Esophagus squamous epithelium (tissue), 5 donors: ENCODE data around the gene KRTAP10-10. TPM values are rescaled to one million over a fixed set of nuclear protein-coding genes. Genes with fewer than 3 reads are reported as not detected.

Experiments used
- DNase-seq: peaks from one replicate; lab custom pipeline; 2025; lab: John Stamatoyannopoulos, UW
- H3K27ac ChIP-seq, 4 donors: fragments of 200-600 bp; sonication (generic); one replicate each; pipeline ENCODE4 v1.5.1; 2016 to 2019; ENCODE audit warnings: mild to moderate bottlenecking in 1 of 4
- H3K27me3 ChIP-seq, 4 donors: fragments of 200-600 bp; sonication (generic); 1 replicate in 3 of 4; 2 replicates in 1 of 4; pipeline versions ENCODE4 v1.5.1 to v1.6.0; 2017 to 2021; ENCODE audit warnings: antibody characterized with exemption in 1 of 4
- H3K36me3 ChIP-seq, 3 donors: fragments of 200-600 bp; sonication (generic); one replicate each; pipeline ENCODE4 v1.5.1; 2016 to 2019
- H3K4me1 ChIP-seq, 3 donors: fragments of 200-600 bp; sonication (generic); one replicate each; pipeline ENCODE4 v1.5.1; 2017 to 2019
- H3K4me3 ChIP-seq, 4 donors: fragments of 200-600 bp; sonication (generic); 1 replicate in 3 of 4; 2 replicates in 1 of 4; pipeline ENCODE4 v1.5.1; 2016 to 2019; ENCODE audit warnings: mild to moderate bottlenecking in 2 of 4, moderate library complexity in 1 of 4
- H3K9me3 ChIP-seq, 3 donors: fragments of 200-600 bp; sonication (generic); one replicate each; pipeline ENCODE4 v1.5.1; 2016 to 2019
- CTCF ChIP-seq, 6 experiments: fragments of 450-650 bp in 4 of 6; fragments of 200-600 bp in 2 of 6; sonication (generic) in 2 of 6; IDR thresholded peaks; one replicate each; pipeline ENCODE4 v1.5.1; 2016 to 2019; ENCODE audit warnings: antibody characterized with exemption in 6 of 6, mild to moderate bottlenecking in 4 of 6, moderate library complexity in 4 of 6
- POLR2A ChIP-seq, 4 donors: fragments of 450-650 bp; IDR thresholded peaks; one replicate each; pipeline ENCODE4 v1.6.1; 2017; ENCODE audit warnings: antibody characterized with exemption in 4 of 4, mild to moderate bottlenecking in 4 of 4, moderate library complexity in 3 of 4
- WGBS, 2 donors: methylation state at CpG; one replicate each; pipeline ENCODE4 v1.1.5; 2018; 5-methylcytosine and 5-hydroxymethylcytosine counted together
- intact Hi-C: fragments of 100-400 bp; cut with DNase I; formaldehyde crosslinking; loops from one replicate; pipeline ENCODE4 v1.15.0; 2022
- total RNA-seq, 4 donors: library from RNA; depleted of rRNA; stranded (reverse); fragments of >200 nt; gene quantifications; one replicate each; pipeline ENCODE4 v1.1.0, GENCODE V29; 2016
- donor health status: DM: yes; HTN: yes; CAD: no.

KRTAP10-10 gene
- total RNA-seq, 4 donors from 2014 or later, result not detected

- no peak for TF ChIP-seq CTCF (IDR thresholded peaks at IDR 0.05)
- H3K27ac ChIP-seq, result no peak overlapping the region
- intact Hi-C loops, result no loop called here
- H3K9me3 ChIP-seq, result no peaks in the 10 kb centered on the region
- no peaks in the 10 kb centered on the region for H3K4me1 ChIP-seq
- no peak overlapping the region for H3K4me3 ChIP-seq
- no peaks in the 10 kb centered on the region for H3K36me3 ChIP-seq
- 80 to 89% methylated on average over 5 of the region's 5 CpGs for WGBS, 2 donors
- H3K27me3 ChIP-seq, result peaks cover 0 to 22% (median 0%) of the 10 kb centered on the region in 4 donors
- no peak for DNase-seq
Observed at GRCh38 chr21:44664691-44665090, 27.5 kb downstream of the KRTAP10-10 start.

- H3K27ac ChIP-seq, result no peak within 1 kb of the TSS
- H3K4me1 ChIP-seq, result no peaks in the 10 kb centered on the region
- H3K9me3 ChIP-seq, result peaks cover 0 to 13% (median 0%) of the 10 kb centered on the region in 3 donors
- H3K4me3 ChIP-seq, result no peak within 1 kb of the TSS
- H3K27me3 ChIP-seq, result peaks cover 0 to 35% (median 0%) of the 10 kb centered on the region in 4 donors
- TF ChIP-seq POLR2A (IDR thresholded peaks at IDR 0.05), result no peak
- no peak for TF ChIP-seq CTCF (IDR thresholded peaks at IDR 0.05)
- DNase-seq, result no peak
- intact Hi-C loops, result no loop called here
- 43 to 87% methylated on average over 3 to 10 of the region's 19 CpGs for WGBS, 2 donors
- no peaks in the 10 kb centered on the region for H3K36me3 ChIP-seq
Observed at GRCh38 chr21:44666401-44667320, 29.5 kb downstream of the KRTAP10-10 start, which contains the start of gene KRTAP12-2. TSS of gene KRTAP12-2 (minus strand) at chr21:44666927. CDS start at chr21:44666886, 41 bp downstream.

GRCh38 chr21:44667612-44668011 is 30.5 kb downstream of the KRTAP10-10 start:
- peaks cover 0 to 21% (median 7%) of the 10 kb centered on the region in 3 donors for H3K9me3 ChIP-seq
- WGBS, 2 donors, result 42 to 56% methylated on average over 1 of the region's 1 CpG
- TF ChIP-seq CTCF (IDR thresholded peaks at IDR 0.05) (no peak), POLR2A (IDR thresholded peaks at IDR 0.05) (no peak)
- DNase-seq, result no peak
- intact Hi-C loops, result no loop called here
- no peaks in the 10 kb centered on the region for H3K36me3 ChIP-seq
- peaks cover 0 to 35% (median 0%) of the 10 kb centered on the region in 4 donors for H3K27me3 ChIP-seq
- no peak overlapping the region for H3K4me3 ChIP-seq
- no peaks in the 10 kb centered on the region for H3K4me1 ChIP-seq
- H3K27ac ChIP-seq, result no peak overlapping the region

GRCh38 chr21:44670642-44671432 is 33.7 kb downstream of the KRTAP10-10 start:
- Histone ChIP-seq H3K27ac (no peak overlapping the region), H3K36me3 (no peaks in the 10 kb centered on the region), H3K4me3 (no peak overlapping the region), H3K27me3 (peaks cover 0 to 26% (median 0%) of the 10 kb centered on the region in 4 donors), H3K9me3 (peaks cover 0 to 31% (median 11%) of the 10 kb centered on the region in 3 donors), H3K4me1 (no peaks in the 10 kb centered on the region)
- no peak for DNase-seq
- TF ChIP-seq POLR2A (IDR thresholded peaks at IDR 0.05), result no peak
- TF ChIP-seq CTCF (IDR thresholded peaks at IDR 0.05), result no peak
- intact Hi-C loops, result no loop called here
- 57 to 81% methylated on average over 1 to 3 of the region's 3 CpGs for WGBS, 2 donors
